NCI-H187 (cell line): ENCODE results near the gene ARRDC1.
"Not testable (repeated sequence)": the region's sequence is repeated elsewhere in the genome, so short reads cannot be mapped to it uniquely, and the experiment has no call there.

Experiments used
- DNase-seq, 2 experiments: peaks; one replicate each; lab custom pipeline; 2025; lab: John Stamatoyannopoulos, UW

ARRDC1 gene

DNA sequence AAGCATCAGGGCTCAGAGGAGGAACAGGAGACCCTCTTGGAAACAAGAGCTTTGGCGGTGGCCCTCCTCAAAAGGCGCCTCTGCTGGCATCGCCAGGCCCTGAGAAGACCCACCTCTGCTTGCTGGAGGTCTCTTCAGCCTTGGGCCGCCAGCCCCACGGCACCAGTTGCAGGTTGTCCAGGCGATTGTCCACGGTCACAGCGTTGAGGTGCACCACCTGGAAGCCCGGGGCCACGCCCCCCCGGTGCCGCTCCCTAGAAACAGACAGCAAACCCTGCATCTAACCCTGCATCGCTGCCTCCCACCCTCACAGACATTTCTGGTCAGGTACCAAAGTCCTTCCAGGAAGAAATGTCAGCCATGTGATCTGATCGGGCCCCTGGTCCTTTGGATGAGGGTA, 18.6 kb upstream of the ARRDC1 start:
- no peak for DNase-seq

DNA sequence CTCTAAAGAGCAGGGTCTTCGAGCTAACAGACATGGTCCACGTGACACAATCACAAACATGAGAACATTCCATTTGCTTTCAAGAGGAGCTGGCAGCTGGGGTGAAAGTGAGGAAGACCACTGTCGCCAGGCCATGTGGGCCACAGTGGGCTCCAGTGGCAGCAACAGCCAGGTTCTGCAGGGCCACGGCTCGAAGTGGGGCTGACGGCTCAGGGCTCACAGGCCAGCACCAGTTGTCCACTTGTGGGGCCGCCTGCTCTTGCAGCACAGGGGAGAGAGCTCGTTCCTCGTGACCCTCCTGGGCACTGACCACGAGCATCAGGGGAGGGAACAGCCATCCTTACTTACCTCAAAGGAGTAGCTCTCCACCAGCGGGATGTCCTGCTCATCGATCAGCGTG, 17.2 kb upstream of the ARRDC1 start:
- DNase-seq = no peak

DNA sequence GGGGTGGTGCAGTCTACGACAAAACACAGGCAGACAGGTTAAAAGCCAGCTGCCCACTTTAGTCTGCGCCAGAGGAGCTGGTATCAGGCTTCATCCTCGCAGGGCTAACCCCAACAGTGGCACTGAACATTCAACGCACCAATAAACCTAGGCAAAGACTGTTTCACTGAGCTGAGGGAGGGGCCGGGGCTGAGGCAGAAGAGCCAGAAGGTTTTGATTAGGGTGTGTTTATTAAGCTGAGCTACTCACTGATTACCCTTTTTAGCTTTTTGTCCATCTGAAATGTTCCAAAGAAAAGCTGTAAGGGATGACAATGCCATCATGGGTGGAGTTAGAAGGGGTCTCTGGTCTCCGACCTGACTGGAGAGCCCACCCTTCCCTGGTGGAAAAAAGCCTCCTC, 16.6 kb upstream of the ARRDC1 start:
- DNase-seq = no peak

DNA sequence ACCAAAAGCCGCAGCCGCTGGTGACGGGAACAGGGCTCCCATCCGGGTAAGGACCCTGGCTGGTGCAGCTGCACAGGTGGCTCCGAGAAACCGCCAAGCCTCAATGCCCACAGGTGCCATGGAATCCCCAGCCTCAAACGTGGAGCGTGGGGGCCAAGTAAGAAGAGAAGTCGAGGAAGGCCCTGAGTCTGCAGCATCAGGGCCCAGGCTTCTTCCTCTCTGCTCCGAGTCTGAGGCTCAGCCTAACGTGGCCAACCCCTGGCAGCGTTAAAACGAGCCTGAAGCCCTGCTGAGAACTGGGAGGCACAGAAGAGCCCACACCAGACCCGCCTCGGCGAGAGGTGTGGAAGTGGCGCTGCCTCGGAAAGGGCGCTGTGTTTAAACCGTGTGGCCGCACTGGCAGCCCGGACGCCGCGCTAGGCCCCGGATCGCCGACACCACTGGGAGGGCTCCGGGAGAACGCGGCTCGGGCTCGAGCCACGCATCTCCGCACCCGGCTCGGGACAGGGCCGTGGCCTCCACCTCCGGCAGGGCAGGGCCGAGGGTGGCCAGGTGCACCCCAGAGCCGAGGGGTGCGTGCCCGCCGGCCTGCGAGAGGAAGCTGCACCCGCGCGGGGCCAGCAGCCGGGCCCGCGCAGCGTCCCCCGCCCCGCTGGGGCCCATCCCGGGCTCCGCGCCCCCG, 15.9 kb upstream of the ARRDC1 start:
- DNase-seq = no peak

DNA sequence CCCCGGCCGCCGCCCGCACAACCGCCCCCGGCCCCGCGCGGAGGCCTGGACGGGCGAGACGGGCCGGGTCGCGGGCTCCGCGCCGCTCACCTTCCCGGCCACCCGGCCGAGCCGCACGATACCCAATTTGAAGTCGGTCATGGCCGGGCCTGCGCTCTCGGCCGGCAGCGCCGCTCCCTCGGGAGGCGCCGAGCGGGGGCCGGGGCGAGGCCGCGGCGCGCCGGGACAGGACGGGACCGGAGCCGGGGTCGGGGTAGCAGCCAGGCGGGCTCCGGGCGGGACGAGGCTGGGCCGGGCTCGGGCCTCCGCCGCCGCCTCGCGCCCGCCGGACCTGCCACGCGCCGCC, 15.4 kb upstream of the ARRDC1 start:
- DNase-seq = no peak

DNA sequence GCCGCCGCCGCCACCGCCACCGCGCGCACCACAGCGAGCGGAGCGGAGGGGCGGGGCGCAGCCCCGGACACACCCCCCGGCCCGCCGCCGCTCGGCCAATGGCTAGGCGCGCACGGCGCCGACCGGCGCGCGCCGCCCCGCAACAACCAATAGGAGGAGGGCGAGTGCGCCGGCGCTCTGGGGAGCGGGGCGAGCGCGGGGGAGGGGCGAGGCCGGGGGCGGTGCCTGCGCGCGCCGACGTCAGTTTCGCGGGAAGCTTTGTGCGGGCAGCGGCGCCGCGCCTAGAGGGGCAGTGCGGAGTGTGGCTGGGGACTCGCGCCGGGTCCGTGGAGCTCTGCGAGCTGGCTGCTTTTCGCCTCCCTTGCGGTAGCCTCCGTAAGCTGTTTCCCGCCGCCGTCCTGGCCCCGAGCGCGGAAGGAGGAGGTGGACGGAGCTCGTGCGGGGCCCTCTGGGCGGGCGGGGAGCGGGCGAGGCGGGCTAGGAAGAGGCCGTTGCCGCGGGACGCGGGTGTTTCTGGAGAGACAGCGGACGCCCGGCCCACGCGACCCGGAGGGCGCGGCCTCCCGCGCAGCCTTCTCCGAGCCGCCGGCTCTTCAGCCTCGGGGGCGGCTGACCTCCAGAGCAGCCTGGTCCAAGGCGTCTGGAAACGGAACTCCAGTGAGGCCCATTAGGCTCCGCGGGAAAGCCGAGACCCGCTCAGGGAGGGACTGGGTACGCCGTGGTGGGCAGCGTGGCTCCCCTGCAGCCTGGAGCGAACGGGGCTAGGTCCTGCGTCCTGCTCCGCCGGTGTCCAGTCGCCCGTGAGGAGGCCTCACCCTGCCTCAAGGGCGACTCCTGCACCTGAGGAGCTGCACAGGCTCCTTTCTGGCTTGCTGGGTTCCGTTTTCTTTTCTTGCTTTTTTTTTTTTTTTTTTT, 14.8 kb upstream of the ARRDC1 start, which contains the start of gene ZMYND19:
ZMYND19 (minus strand) TSS at position 44 of the 915 bp plus-strand sequence. CDS start 249 bp downstream, outside the sequence.
- peak; percentile 36 to 57 for DNase-seq

DNA sequence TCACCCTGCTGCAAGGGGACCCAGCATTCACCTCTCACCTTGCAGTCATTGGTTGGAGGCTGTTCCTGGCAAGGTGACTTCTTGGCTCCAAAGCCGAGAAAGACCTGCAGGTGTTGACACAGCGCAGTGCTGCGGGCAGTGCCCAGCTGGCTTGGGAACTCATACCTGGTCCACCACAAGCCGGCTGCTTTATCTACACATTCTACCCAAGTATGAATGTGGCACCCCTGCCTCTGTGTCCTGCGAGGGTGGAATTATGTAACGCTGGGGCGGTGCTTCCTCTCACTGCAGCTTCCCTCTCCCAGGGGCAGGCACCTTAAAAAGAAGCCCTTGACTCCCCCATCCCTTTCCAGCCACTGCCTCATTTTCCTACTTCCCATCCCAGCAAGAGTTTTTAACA, 12.7 kb upstream of the ARRDC1 start:
- no peak for DNase-seq

DNA sequence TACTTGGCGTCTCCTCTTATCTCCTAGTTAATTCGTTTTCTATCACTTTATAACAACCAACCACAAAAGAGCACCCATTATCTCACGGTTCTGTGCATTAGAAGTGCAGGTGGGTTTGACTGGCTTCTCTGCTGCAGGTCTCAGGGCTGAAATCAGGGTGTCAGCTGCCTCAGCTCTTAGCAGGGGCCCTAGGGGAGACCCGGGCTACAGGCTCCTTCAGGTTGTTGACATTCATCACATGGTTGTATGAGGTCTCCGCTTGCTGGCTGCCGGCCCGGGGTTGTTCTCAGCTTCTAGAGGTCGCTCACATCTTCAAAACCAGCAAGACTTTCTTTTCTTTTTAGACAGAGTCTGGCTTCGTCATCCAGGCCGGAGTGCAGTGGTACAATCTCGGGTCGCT, 12.3 kb upstream of the ARRDC1 start:
- DNase-seq = no peak

DNA sequence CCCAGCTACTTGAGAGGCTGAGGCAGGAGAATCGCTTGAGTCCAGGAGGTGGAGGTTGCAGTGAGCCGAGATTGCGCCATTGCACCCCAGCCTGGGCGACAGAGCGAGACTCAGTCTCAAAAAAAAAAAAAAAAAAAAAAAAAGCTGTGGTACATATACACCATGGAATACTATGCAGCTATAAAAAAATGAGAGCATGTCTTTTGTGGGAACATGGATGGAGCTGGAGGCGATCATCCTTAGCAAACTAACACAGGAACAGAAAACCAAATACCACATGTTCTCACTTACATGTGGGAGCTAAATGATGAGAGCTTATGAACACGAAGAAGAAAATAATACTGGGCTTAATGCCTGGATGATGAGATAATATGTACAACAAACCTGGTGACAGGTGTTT, 8.9 kb upstream of the ARRDC1 start:
- DNase-seq = not testable (repeated sequence)

DNA sequence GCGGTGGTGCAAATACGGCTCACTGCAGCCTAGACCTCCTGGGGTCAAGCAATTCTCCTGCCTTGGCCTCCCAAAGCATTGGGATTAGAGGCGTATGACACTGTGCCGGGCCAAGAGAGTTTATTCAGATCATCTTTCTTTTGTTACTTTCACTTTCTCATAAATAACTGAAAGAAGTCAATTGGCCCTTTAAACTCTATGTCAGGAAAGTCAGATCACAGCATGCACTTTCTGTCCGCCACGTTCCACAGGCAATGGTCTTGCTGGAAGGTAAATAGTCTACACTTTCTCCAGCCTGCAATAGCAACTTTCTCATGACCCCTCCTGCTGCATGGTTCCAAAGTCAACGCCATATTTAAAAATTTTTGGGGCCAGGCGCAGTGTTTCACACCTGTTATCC, 6.5 kb upstream of the ARRDC1 start:
- no peak for DNase-seq

DNA sequence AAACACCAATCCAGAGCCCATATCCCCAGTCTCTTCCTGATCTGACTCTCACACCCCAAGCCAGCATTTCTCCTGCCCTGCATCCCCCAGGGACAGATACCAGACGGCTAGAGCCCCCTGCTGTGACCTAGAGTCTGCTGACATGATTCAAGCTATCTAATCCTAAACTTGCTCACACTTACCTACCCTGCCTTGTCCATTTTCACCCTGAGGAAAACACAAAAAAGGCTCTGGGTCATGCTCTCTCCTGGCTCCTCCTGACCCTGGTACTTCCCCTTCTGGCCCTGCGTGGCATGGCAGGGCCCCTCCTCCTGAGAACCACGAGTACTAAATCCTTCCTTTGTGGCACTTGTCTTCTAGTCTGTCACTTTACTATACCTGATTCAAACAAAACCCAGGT, 2.8 kb upstream of the ARRDC1 start:
- no peak for DNase-seq

DNA sequence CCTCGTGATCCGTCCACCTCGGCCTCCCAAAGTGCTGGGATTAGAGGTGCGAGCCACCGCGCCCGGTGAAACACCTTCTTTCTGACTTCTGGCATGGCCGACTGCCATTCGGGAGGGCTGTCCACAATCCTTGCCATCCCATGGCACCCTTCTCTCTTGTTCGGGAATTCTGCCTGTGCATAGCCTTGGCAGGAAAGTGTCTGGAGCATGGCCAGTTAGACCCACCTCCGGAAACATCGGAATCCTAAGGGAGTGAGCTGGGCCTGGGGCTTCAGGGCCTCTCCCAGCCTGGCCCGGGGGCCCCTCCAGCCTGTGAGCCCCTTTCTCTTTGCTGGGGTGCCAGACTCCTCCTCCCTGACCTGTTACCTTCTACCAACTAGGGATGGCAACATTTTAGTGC, 1.6 kb upstream of the ARRDC1 start:
- no peak for DNase-seq

DNA sequence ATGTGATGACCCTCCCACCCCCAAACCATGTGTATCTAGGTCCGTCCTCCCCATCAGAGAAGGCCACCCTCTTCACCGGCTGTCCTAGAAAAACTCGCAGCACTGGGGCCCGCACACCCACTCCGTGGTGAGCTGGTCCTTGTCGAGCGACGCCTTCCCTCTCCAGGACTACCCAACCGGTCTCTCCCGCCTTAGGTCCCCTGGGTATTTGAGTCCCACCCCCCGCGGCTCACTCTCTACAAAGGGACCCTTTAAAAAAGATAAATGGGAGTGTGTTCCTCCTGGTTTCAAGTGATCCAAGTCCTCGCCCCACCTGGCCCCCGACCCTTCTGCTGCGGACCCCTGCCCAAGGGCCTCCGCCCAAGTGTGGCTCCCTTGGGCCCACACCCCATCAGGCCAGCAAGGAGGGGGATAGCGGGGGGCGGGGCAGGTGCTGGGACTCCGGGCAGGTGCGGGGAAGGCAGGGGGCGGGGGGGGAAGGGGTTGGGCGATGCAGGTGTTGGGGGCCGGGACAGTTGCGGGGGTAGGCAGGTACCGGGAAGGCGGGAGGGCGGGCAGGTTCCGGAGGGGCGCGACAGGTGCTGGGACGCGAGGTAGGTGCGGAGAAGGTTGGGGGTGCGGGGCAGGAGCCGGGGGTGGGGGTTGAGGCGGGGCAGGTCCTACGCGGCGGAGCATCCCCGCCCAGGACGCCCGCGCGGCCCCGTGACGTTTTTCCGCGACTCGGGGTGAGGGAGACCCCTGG, 970 bp upstream of the ARRDC1 start:
- DNase-seq = no peak

DNA sequence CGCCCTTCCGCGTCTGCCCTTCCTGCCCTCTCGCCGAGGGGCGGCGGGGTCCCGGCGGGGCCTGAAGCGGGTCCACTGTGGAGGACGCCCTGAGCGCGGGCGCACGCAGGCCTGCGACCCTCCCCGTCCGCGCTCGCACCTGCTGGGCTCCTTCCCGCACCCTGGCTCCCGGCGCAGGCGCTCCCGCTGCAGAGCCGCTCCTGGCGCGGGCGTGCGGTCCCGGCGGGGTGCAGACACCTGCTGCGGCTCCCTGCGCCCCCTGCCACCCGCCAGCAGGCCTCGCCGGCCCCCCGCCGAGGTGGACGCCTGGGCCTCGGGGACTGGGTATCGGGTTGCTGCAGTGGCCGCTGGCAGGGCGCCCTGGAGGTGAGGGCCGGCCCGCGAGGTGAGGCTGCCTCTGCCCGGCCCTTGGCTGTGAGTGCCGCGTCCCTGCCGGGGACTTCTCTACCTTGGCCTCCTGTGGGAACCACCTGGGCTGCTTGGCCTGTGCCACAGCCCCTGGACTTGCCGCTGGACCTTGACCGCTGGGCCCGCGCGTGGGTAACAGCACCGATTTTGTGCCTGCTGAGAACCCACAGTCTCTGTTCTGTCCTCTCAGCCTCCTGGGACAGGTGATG, 627 bp downstream of the ARRDC1 start:
- DNase-seq = no peak

DNA sequence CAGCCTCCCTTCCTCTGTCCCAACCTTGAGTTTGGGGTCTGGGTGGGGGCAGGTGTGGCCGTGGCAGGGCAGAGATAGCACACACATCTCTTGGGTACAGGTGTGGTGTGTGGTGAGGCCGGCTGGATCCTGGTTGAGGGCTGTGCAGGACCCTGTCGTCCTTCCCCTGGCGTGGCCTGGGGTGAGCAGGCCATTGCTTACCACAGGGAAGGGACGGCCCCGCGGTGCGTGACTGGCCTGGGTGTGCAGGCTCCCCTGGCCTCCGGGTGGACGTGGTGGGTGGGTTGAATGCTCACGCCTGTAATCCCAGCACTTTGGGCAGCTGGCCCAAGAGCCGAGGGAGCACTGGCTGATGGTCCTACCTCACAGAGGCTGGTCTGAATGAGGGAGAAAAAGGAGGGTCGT, 1.2 kb downstream of the ARRDC1 start:
- DNase-seq = no peak

DNA sequence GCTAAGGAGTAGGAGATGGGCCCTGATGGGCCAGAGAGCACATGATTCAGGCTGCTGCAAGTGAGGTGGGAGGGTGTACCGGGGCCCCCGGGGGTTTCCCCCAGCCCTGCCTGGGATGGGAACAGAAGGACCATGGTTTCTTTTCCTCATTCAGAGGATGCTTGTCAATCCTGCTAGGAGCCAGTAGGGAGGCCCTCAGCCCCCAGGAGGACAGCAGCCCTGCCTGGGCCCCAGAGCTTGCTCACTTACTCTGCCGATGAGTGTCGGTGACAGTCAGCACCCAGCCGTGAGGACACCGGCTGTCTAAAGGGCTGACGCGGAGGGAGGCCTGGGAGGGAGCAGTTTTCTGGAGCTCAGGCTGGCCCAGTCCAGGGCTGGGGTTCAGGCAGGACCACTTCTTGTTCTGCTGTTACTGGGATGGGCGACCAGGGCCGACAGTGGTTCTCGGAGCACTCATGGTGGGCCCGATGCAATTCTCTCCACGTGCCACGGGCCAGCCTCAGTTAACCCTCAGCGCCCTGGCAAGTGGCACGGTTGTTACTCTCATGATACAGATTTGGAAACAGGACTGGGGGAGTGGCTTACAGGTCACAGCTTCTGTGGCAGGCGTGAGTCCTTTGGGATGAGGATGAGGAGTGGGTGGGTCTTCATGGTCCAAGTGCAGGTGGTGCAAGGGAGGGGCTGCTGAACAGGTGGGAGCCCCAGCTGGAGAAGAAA, 1.8 kb downstream of the ARRDC1 start:
- no peak for DNase-seq

DNA sequence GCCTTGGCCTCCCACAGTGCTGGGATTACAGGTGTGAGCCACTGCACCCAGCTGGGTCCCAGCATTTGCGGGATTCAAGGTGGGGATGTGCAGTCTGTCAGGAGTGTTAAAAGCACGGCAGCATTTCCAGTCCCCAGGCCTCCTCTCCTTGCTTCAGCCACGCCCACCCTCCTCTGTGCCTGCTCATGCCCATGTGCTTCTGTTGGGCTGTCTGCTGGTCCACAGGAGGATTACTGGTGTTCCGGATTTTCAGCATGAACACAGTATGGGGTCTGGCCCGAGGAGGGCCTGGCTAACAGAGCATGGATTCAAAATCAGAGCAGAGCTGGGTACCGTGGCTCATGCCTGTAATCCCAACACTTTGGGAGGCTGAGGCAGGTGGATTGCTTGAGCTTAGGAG, 5.5 kb downstream of the ARRDC1 start:
- DNase-seq = no peak

DNA sequence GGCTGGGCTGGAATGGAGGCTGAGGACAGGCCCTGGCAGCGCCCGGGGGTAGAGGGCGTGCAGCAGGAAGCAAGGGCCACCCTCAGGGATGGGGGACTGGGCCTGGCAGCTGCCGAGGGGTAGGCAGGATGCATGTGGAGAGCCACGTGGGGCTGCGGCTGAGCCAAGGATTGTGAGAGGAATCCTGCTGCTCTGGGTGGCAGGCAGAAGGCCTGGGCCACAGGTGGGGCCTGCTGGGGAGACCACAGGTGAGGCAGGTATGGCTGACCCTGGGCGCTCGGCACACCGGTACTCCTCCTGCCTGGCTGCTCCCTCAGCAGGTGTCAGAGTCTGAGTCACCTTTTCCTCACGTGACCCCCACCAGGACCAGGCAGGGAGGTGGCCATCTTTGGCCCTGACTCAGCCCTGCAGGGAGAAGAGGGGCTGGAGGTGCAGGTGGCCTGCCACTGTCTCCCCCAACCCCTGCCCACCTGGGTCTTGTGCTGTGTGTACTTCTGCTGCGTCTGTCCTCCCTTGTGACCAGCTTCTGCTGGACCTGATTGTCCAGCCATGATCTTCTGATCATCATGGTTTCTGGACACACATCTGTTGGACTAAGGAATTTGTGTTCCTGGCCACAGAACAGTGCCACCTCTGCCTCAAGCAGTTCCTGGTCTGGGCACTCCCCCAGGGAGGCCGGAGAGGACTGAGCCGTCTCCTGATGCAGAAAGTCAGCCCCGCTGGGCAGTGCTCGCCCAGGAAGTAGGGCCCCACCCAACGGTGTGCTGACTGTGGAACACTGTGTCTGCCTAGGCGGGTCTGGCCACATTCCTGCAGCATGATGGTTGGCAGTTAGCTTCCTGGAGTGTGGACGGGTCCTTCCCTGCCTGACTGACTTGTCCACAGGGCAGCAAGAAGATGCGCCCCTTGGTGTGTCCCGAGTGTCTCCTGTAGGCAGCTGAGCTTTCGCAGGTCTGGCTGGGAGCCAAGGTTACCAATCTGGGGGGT, 6.4 kb downstream of the ARRDC1 start:
- no peak for DNase-seq

DNA sequence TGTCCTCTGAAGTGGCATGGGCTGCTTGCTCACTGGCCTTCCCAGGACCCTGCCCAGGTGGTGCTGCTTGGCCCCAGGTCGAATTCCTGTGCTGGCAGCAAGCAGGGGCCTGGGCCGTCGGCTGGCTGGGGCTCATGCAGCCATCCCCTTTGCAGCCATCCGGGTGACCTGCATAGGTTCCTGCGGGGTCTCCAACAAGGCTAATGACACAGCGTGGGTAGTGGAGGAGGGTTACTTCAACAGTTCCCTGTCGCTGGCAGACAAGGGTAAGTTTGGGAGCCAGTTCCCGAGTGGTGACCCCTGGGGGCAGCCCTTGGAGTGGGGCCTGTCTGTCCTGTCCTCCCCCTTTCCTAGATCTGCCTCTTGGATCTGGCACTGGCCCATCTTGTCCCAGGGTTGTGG, 7.3 kb downstream of the ARRDC1 start:
- DNase-seq = no peak

DNA sequence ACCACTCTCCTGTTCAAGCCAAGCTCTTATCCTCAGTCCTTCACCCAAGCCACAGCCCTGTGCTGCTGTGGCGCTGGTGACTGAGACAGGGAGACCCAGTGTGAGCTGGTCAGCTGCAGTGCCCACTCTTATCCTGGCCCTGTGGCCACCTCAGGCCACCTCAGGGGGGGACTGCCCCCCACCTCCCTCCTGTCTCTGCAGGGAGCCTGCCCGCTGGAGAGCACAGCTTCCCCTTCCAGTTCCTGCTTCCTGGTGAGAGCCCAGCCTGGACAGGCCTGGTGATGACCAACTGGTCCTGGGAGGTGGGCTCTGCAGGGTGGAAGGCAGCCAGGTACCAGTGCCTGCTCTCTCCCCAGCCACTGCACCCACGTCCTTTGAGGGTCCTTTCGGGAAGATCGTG, 7.8 kb downstream of the ARRDC1 start:
- no peak for DNase-seq
